IMR-90 (cell line): ENCODE results near the gene IGLL1. TPM values are rescaled to one million over a fixed set of nuclear protein-coding genes. Genes with fewer than 3 reads are reported as not detected.

ENCODE experiments used
- ATAC-seq: fragments of 200-7000 bp; cut with Tn5 transposase; 2 replicates; pipeline ENCODE4 v1.9.1; 2020; ENCODE audit warnings: low read depth, mild to moderate bottlenecking, moderate library complexity
- BruUV-seq: library from RNA; stranded (reverse); fragments of 400-500 nt; replicated peaks from 2 replicates; lab custom pipeline; 2021; lab: Mats Ljungman, UMichigan
- CTCF ChIA-PET: fragments of 300-600 bp; formaldehyde crosslinking; extraction: SDS; loops from one replicate; lab custom pipeline; 2021; ENCODE audit warnings: antibody characterized with exemption; lab: Yijun Ruan, JAX
- POLR2A ChIA-PET: fragments of 300-600 bp; sonication (Branson Sonifier 250); formaldehyde crosslinking; loops from one replicate; lab custom pipeline; 2022; ENCODE audit warnings: antibody characterized with exemption; ENCODE audit not compliant: unreplicated experiment; lab: Charles Lee
- DNase-seq: peaks from one replicate; pipeline ENCODE4 v3.0.0; 2013
- H2AFZ ChIP-seq: replicated peaks from 2 replicates; pipeline ENCODE3; 2013; ENCODE audit warnings: low read length, mild to moderate bottlenecking; ENCODE audit not compliant: poor library complexity
- H2AK5ac ChIP-seq: 2 replicates; pipeline ENCODE4 v1.6.1; 2013; ENCODE audit warnings: low read depth, low read length, inconsistent platforms
- H2AK9ac ChIP-seq: replicated peaks from 2 replicates; pipeline ENCODE3; 2013; ENCODE audit warnings: mild to moderate bottlenecking, low read depth, low read length, moderate library complexity; ENCODE audit not compliant: poor library complexity
- H2BK120ac ChIP-seq: 2 replicates; pipeline ENCODE4 v1.6.1; 2013; ENCODE audit warnings: low read depth, low read length, inconsistent platforms
- H2BK15ac ChIP-seq: 3 replicates; pipeline ENCODE4 v1.6.1; 2013; ENCODE audit warnings: low read depth, low read length, inconsistent platforms
- H2BK20ac ChIP-seq: 2 replicates; pipeline ENCODE4 v1.6.1; 2013; ENCODE audit warnings: low read depth, mild to moderate bottlenecking, inconsistent platforms, low read length, moderate library complexity
- H2BK5ac ChIP-seq: 2 replicates; pipeline ENCODE4 v1.6.1; 2013; ENCODE audit warnings: mild to moderate bottlenecking, low read depth, low read length, inconsistent platforms; ENCODE audit not compliant: poor library complexity, severe bottlenecking
- H3K14ac ChIP-seq: replicated peaks from 2 replicates; pipeline ENCODE4 v1.6.1; 2013; ENCODE audit warnings: low read depth, low read length, inconsistent platforms
- H3K18ac ChIP-seq: 2 replicates; pipeline ENCODE4 v1.6.1; 2013; ENCODE audit warnings: low read depth, low read length, control low read depth
- H3K23ac ChIP-seq: 2 replicates; pipeline ENCODE4 v1.6.1; 2013; ENCODE audit warnings: low read depth, low read length, inconsistent platforms
- H3K27ac ChIP-seq: 2 replicates; pipeline ENCODE4 v1.5.1; 2013; ENCODE audit warnings: mild to moderate bottlenecking, control low read depth, low read length; ENCODE audit not compliant: insufficient read depth
- H3K27me3 ChIP-seq: 2 replicates; pipeline ENCODE4 v1.6.1; 2013; ENCODE audit warnings: low read length; ENCODE audit not compliant: control insufficient read depth, insufficient read depth
- H3K36me3 ChIP-seq: 2 replicates; pipeline ENCODE4 v1.6.1; 2013; ENCODE audit warnings: low read length, mixed read lengths; ENCODE audit not compliant: control insufficient read depth, insufficient read depth
- H3K4ac ChIP-seq: 2 replicates; pipeline ENCODE4 v1.6.1; 2013; ENCODE audit warnings: low read depth, low read length, inconsistent platforms
- H3K4me1 ChIP-seq: 2 replicates; pipeline ENCODE4 v1.6.1; 2013; ENCODE audit warnings: low read length, mixed read lengths; ENCODE audit not compliant: control insufficient read depth, insufficient read depth
- H3K4me2 ChIP-seq: 2 replicates; pipeline ENCODE4 v1.6.1; 2013; ENCODE audit warnings: low read depth, mild to moderate bottlenecking, control low read depth, low read length, moderate library complexity
- H3K4me3 ChIP-seq: 2 replicates; pipeline ENCODE4 v1.5.1; 2013; ENCODE audit warnings: low read depth, mild to moderate bottlenecking, control low read depth, low read length, moderate library complexity; ENCODE audit not compliant: insufficient read depth
- H3K56ac ChIP-seq: 2 replicates; pipeline ENCODE4 v1.6.1; 2013; ENCODE audit warnings: low read length, inconsistent platforms; ENCODE audit not compliant: insufficient read depth; ENCODE audit errors: extremely low read depth
- H3K79me1 ChIP-seq, 2 experiments: 2 replicates each; pipeline ENCODE4 v1.6.1; 2013; ENCODE audit warnings: low read length in 2 of 2, inconsistent platforms in 1 of 2, low read depth in 1 of 2
- H3K9ac ChIP-seq: 2 replicates; pipeline ENCODE4 v1.6.1; 2013; ENCODE audit warnings: low read depth, low read length, control low read depth
- H3K9me1 ChIP-seq: 2 replicates; pipeline ENCODE4 v1.6.1; 2013; ENCODE audit warnings: low read length, inconsistent platforms; ENCODE audit not compliant: insufficient read depth
- H3K9me3 ChIP-seq: 2 replicates; pipeline ENCODE4 v1.6.1; 2013; ENCODE audit warnings: low read length; ENCODE audit not compliant: control insufficient read depth, insufficient read depth
- H4K20me1 ChIP-seq: 2 replicates; pipeline ENCODE4 v1.6.1; 2013; ENCODE audit warnings: low read length, inconsistent platforms; ENCODE audit not compliant: insufficient read depth
- H4K5ac ChIP-seq: 2 replicates; pipeline ENCODE4 v1.6.1; 2013; ENCODE audit warnings: mild to moderate bottlenecking, low read depth, low read length, control low read depth
- H4K8ac ChIP-seq, 2 experiments: 2 replicates each; pipeline ENCODE4 v1.6.1; 2013; ENCODE audit warnings: low read depth in 2 of 2, low read length in 2 of 2, control low read depth in 1 of 2, inconsistent platforms in 1 of 2
- H4K91ac ChIP-seq: 2 replicates; pipeline ENCODE4 v1.6.1; 2013; ENCODE audit warnings: low read depth, low read length, inconsistent platforms; ENCODE audit not compliant: insufficient read depth
- CEBPB ChIP-seq: IDR thresholded peaks from 2 replicates; pipeline ENCODE4 v1.6.1; 2012; ENCODE audit warnings: low read depth, low read length, improper control_type of control experiment
- SMC3 ChIP-seq: fragments of 150-350 bp; IDR thresholded peaks from 2 replicates; pipeline ENCODE4 v1.6.1; 2016; ENCODE audit warnings: low read depth, mild to moderate bottlenecking, antibody characterized with exemption, low read length, moderate library complexity
- USF2 ChIP-seq: fragments of 150-350 bp; IDR thresholded peaks from 2 replicates; pipeline ENCODE4 v1.6.1; 2017; ENCODE audit warnings: mild to moderate bottlenecking, antibody characterized with exemption, low read length, low read depth
- WGBS, 2 experiments: methylation state at CpG; one replicate each; pipeline versions ENCODE4 v1.1.5 to v1.1.7; 2013; ENCODE audit warnings: missing lambda C conversion rate in 2 of 2; ENCODE audit not compliant: insufficient read length in 1 of 2; ENCODE audit errors: extremely low coverage in 2 of 2; 5-methylcytosine and 5-hydroxymethylcytosine counted together
- dilution Hi-C: fragments of 300-500 bp; cut with HindIII; formaldehyde crosslinking; loops from one replicate; pipeline ENCODE4 v1.14.3; 2018; ENCODE audit warnings: low sequenced_read_pairs; ENCODE audit not compliant: unreplicated experiment
- in situ Hi-C: fragments of 300-500 bp; cut with MboI; formaldehyde crosslinking; loops from 3 replicates; pipeline ENCODE4 v1.14.3; 2019; ENCODE audit warnings: low sequenced_read_pairs, inconsistent platforms, mixed read lengths
- intact Hi-C: fragments of 100-400 bp; cut with micrococcal nuclease; formaldehyde crosslinking; loops from 2 replicates; pipeline ENCODE4 v1.10.0; 2022
- polyA plus RNA-seq, 3 experiments: library from polyadenylated mRNA; depleted of rRNA; stranded (reverse); fragments of >200 nt; gene quantifications; 2 replicates each; pipeline ENCODE4 v1.2.3, GENCODE V29; 2012; ENCODE audit warnings: low replicate concordance in 1 of 3
- total RNA-seq: library from RNA; depleted of rRNA; stranded (reverse); fragments of >200 nt; gene quantifications from 2 replicates; pipeline ENCODE4 v1.2.3, GENCODE V29; 2012

Gene IGLL1
- total and polyA plus RNA-seq, 2 of the 4 experiments (the other 2 are of a cell fraction) = not detected

DNA sequence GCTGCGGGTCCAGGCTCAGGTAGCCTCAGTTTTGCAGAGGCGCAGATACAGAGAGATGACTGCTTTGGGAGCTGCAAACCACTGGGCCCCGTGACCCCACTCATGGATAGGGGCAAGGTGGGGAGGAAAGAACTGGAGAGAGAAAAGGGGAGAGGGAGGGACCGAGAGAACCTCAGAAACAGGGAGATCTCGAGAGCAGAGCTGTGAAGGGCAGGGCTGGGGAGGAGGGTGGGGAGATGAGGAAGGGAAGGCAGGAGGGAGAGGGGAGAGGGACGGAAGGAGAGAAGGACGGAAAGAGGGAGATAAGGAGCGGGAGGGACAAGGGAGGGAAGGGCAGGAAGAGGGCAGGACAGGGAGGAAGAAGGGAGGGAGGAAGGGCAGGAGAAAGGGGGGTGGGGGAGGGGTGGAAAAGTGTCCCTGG is 46.3 kb downstream of the IGLL1 start:
- intact Hi-C loops (no loop called here), dilution Hi-C loops (no loop called here), in situ Hi-C loops (no loop called here)
- Histone ChIP-seq H3K27me3 (peaks cover 38% of the 10 kb centered on the region), H2BK120ac (no peak overlapping the region), H3K79me1 (no peaks in the 10 kb centered on the region), H2BK15ac (no peak overlapping the region), H4K20me1 (no peaks in the 10 kb centered on the region; the same call in 1 of the 2 replicates), H3K9me1 (no peaks in the 10 kb centered on the region), H3K56ac (no peak overlapping the region), H2AK9ac (no peak overlapping the region), H3K23ac (no peak overlapping the region), H3K4me1 (no peaks in the 10 kb centered on the region), H3K4me2 (no peak overlapping the region), H4K91ac (no peak overlapping the region), H3K18ac (no peak overlapping the region), H3K27ac (no peak overlapping the region), H4K8ac (no peak overlapping the region), H2BK5ac (no peak overlapping the region), H3K14ac (no peak overlapping the region), H3K9me3 (no peaks in the 10 kb centered on the region), H2AK5ac (no peak overlapping the region), H2AFZ (peak overlapping the region; percentile 21), H3K4me3 (no peak overlapping the region), H3K36me3 (no peaks in the 10 kb centered on the region), H2BK20ac (no peak overlapping the region), H3K4ac (no peak overlapping the region), H3K9ac (no peak overlapping the region), H4K5ac (no peak overlapping the region)
- CTCF ChIA-PET = no interaction called here
- no peak for DNase-seq
- POLR2A ChIA-PET = no interaction called here
- no TSS peak for BruUV-seq
- WGBS, 2 experiments = 62% methylated on average over 6 of the region's 8 CpGs; no CpG with 5 or more reads in 1 of the 2 experiments
- no peak for TF ChIP-seq USF2
- TF ChIP-seq SMC3 = no peak
- no peak for TF ChIP-seq CEBPB
- ATAC-seq = no peak
